CD4-positive, alpha-beta T cell (primary cell): ENCODE measurements around the gene EOLA1. TPM values are rescaled to one million over a fixed set of nuclear protein-coding genes. Genes with fewer than 3 reads are reported as not detected.

Experiments
- ATAC-seq: fragments of 200-7000 bp; cut with Tn5 transposase; one replicate; pipeline ENCODE4 v1.10.0; 2022; ENCODE audit warnings: mild to moderate bottlenecking; ENCODE audit not compliant: poor library complexity
- CTCF ChIA-PET: fragments of 350-600 bp; sonication (Branson Sonifier 250); formaldehyde crosslinking; loops from one replicate; lab custom pipeline; 2021; ENCODE audit warnings: antibody characterized with exemption, inconsistent platforms; lab: Charles Lee
- POLR2A ChIA-PET: fragments of 350-600 bp; sonication (Branson Sonifier 250); formaldehyde crosslinking; loops from one replicate; lab custom pipeline; 2021; ENCODE audit warnings: antibody characterized with exemption, inconsistent platforms; lab: Charles Lee
- DNase-seq, 14 experiments: peaks; one replicate each; pipeline ENCODE4 v3.0.0-alpha.2; 2013 to 2020; ENCODE audit warnings: mixed read lengths in 2 of 14
- H3K27ac ChIP-seq, 2 donors: one replicate each; pipeline versions ENCODE4 v1.5.1 to v1.7.0; 2013; ENCODE audit warnings: low read length in 2 of 2, low read depth in 1 of 2, mild to moderate bottlenecking in 1 of 2
- H3K27me3 ChIP-seq, 2 experiments: 1 replicate in 1 of 2; 2 replicates in 1 of 2; pipeline versions ENCODE4 v1.6.1 to v1.7.0; 2013; ENCODE audit warnings: low read length in 2 of 2, control low read depth in 1 of 2, mild to moderate bottlenecking in 1 of 2, moderate library complexity in 1 of 2; ENCODE audit not compliant: insufficient read depth in 2 of 2, control insufficient read depth in 1 of 2
- H3K36me3 ChIP-seq: one replicate; pipeline ENCODE4 v1.6.1; 2013; ENCODE audit warnings: low read length, control low read depth; ENCODE audit not compliant: insufficient read depth
- H3K4me1 ChIP-seq: one replicate; pipeline ENCODE4 v1.6.1; 2013; ENCODE audit warnings: low read length, control low read depth; ENCODE audit not compliant: insufficient read depth
- H3K4me3 ChIP-seq: one replicate; pipeline ENCODE4 v1.5.1; 2013; ENCODE audit warnings: mild to moderate bottlenecking, low read length, moderate library complexity
- H3K9me3 ChIP-seq, 2 experiments: 1 replicate in 1 of 2; 2 replicates in 1 of 2; pipeline versions ENCODE4 v1.6.1 to v1.7.0; 2013; ENCODE audit warnings: low read length in 2 of 2, mild to moderate bottlenecking in 2 of 2, control low read depth in 1 of 2, moderate library complexity in 1 of 2; ENCODE audit not compliant: control insufficient read depth in 1 of 2, insufficient read depth in 1 of 2
- H3K27ac Mint-ChIP-seq: one replicate; pipeline ENCODE4 v1.8.0; 2020; ENCODE audit warnings: mixed read lengths
- H3K27me3 Mint-ChIP-seq: one replicate; pipeline ENCODE4 v1.8.0; 2021; ENCODE audit warnings: mixed read lengths
- H3K36me3 Mint-ChIP-seq: one replicate; pipeline ENCODE4 v1.8.0; 2021; ENCODE audit warnings: low read depth, mixed read lengths
- H3K4me1 Mint-ChIP-seq: one replicate; pipeline ENCODE4 v1.8.0; 2021; ENCODE audit warnings: low read depth, mixed read lengths
- H3K4me3 Mint-ChIP-seq: one replicate; pipeline ENCODE4 v1.8.0; 2020; ENCODE audit warnings: mild to moderate bottlenecking, mixed read lengths
- H3K9me3 Mint-ChIP-seq: one replicate; pipeline ENCODE4 v1.8.0; 2020; ENCODE audit warnings: mixed read lengths
- intact Hi-C, 2 experiments: fragments of 100-400 bp; cut with DNase I in 1 of 2; cut with micrococcal nuclease in 1 of 2; formaldehyde crosslinking; loops; one replicate each; pipeline versions ENCODE4 v1.15.1 to v1.9.0; 2023 to 2025; cut with DNase I, micrococcal nuclease
- polyA plus RNA-seq, 2 donors: library from polyadenylated mRNA; unstranded; fragments of 120-200 nt; gene quantifications; one replicate each; pipeline ENCODE4 v1.2.1, GENCODE V29; 2013
- total RNA-seq, 174 experiments: library from RNA in 2 of 174; stranded (reverse) in 2 of 174; gene quantifications; one replicate each; pipeline ENCODE4 v1.2.3 and lab custom pipeline; 2021 to 2026
- TF ChIP-seq, protein P1 (sequence below): fragments of 200-600 bp; IDR thresholded peaks from one replicate; pipeline ENCODE4 v1.8.0; 2022; ENCODE audit warnings: antibody characterized with exemption, mild to moderate bottlenecking

EOLA1 gene
- total RNA-seq = 10 to 100 TPM; 63.1 to 68.5 TPM
- polyA plus RNA-seq (2013, experiment 1 of 2) = 13.9 TPM
- polyA plus RNA-seq (2013, experiment 2 of 2) = 29.1 TPM
- 9.4 to 138 (median 15.6) reads per million in 172 experiments for total RNA-seq (lab: John Stamatoyannopoulos, UW)

DNA sequence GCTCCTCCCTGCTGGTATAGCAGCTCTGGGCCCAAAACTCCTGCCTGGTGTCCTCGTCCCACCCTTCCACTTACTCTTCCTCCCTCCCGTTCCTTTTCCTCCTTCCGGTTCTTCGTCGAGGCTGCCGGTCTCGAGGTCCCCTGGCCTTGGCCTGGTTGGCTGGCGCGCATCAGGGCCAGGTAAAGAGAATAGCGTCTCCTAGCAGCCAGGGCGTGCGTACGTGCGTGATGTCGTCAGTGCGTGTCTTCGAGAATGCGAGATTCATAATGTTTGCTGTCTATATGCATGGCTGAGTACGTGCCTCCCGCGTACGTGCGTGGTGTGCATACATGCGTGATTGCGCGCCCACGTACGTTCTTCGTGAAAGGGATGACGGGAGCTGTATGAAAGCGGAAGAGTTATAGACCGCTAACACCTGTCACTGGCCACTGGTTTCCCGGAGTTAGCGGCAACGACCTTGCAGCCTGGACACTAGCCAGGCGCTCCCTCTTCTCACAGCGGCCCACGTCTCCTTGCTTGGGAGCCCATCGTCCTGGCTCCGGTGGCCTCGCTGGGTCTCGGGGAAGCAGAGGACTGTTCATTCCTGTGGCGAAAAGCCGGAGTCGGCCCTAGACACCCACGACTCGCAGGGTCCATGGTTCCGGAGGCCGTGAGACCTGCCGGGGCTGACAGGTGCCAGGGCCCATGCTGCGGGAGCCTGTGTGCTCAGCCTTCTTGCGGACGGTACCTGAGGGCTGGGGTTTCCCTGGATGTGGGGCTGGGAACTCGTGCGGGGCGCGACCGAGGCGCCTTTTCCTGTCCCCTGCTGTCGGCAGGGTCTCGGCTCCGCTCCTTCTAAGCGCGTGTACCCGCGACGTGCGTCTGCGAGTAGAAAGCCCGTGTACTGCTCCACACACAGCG lies at the start of gene EOLA1:
Gene EOLA1 (plus strand): TSS at position 392 of the 900 bp plus-strand sequence. CDS start 4,619 bp downstream, outside the sequence.
- peak within 1 kb of the TSS; percentile 92 to 99 for H3K27ac ChIP-seq
- DNase-seq (peak; percentile 79 to 97 (median 88)), ATAC-seq (peak; percentile 64)
- TF ChIP-seq, protein P1, sequence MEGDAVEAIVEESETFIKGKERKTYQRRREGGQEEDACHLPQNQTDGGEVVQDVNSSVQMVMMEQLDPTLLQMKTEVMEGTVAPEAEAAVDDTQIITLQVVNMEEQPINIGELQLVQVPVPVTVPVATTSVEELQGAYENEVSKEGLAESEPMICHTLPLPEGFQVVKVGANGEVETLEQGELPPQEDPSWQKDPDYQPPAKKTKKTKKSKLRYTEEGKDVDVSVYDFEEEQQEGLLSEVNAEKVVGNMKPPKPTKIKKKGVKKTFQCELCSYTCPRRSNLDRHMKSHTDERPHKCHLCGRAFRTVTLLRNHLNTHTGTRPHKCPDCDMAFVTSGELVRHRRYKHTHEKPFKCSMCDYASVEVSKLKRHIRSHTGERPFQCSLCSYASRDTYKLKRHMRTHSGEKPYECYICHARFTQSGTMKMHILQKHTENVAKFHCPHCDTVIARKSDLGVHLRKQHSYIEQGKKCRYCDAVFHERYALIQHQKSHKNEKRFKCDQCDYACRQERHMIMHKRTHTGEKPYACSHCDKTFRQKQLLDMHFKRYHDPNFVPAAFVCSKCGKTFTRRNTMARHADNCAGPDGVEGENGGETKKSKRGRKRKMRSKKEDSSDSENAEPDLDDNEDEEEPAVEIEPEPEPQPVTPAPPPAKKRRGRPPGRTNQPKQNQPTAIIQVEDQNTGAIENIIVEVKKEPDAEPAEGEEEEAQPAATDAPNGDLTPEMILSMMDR = no peak
- H3K27me3 ChIP-seq = no peaks in the 10 kb centered on the region
- POLR2A ChIA-PET = interaction anchor here (1.4 to 2.8 kb wide), 9 partner anchors 13 to 1629 kb away, joined by 6 to 102 read pairs (median 13); partner anchors contain the start of genes EOLA2, FMR1, IDS and MTMR1
- peaks cover 16% of the 10 kb centered on the region for H3K4me1 ChIP-seq
- intact Hi-C loops = no loop called here
- peaks cover 2% of the 10 kb centered on the region for H3K36me3 ChIP-seq
- H3K4me3 ChIP-seq = peak within 1 kb of the TSS; percentile 87
- H3K27me3 Mint-ChIP-seq = no peaks in the 10 kb centered on the region
- no peaks in the 10 kb centered on the region for H3K9me3 Mint-ChIP-seq
- peak within 1 kb of the TSS; percentile 96 for H3K4me3 Mint-ChIP-seq
- H3K27ac Mint-ChIP-seq = peak within 1 kb of the TSS; percentile 96
- H3K4me1 Mint-ChIP-seq = peaks cover 8% of the 10 kb centered on the region
- CTCF ChIA-PET = interaction anchor here (0.8 to 3.5 kb wide), 9 partner anchors 13 to 398 kb away, joined by 3 to 22 read pairs (median 3); partner anchors contain the start of gene IDS
- H3K9me3 ChIP-seq = no peaks in the 10 kb centered on the region
- H3K36me3 Mint-ChIP-seq = peaks cover 19% of the 10 kb centered on the region

DNA sequence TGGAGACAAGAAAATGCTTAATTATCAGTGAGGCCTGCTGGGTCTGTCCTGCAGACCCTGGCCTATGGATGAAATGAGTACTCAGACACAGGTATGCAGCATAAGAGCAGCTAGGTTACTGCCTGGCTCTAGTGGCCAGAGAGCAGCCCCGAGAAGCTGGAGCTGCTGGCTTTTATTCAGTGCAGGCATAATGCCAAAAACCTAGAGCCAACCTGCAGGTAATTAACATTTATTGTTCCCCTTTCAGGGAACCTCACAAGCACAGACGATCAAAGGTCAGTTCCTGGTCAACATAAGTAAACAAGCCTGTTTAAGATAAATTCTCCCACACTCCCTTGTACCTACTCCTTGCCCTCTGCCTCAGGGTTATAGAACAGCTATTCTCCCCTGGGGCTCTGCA lies 49.0 kb upstream of the EOLA1 start:
- Histone ChIP-seq H3K4me1 (peaks cover 6% of the 10 kb centered on the region), H3K27ac (no peak overlapping the region), H3K36me3 (peaks cover 89% of the 10 kb centered on the region), H3K4me3 (no peak overlapping the region), H3K9me3 (no peaks in the 10 kb centered on the region), H3K27me3 (no peaks in the 10 kb centered on the region)
- Mint-ChIP-seq H3K27ac (no peak overlapping the region), H3K9me3 (no peaks in the 10 kb centered on the region), H3K36me3 (peaks cover 9% of the 10 kb centered on the region), H3K27me3 (no peaks in the 10 kb centered on the region), H3K4me3 (no peak overlapping the region), H3K4me1 (peaks cover 9% of the 10 kb centered on the region)
- ChIA-PET POLR2A (no interaction called here), CTCF (no interaction called here)
- ATAC-seq (no peak), DNase-seq (no peak)
- TF ChIP-seq, protein P1 = no peak
- intact Hi-C loops = no loop called here

DNA sequence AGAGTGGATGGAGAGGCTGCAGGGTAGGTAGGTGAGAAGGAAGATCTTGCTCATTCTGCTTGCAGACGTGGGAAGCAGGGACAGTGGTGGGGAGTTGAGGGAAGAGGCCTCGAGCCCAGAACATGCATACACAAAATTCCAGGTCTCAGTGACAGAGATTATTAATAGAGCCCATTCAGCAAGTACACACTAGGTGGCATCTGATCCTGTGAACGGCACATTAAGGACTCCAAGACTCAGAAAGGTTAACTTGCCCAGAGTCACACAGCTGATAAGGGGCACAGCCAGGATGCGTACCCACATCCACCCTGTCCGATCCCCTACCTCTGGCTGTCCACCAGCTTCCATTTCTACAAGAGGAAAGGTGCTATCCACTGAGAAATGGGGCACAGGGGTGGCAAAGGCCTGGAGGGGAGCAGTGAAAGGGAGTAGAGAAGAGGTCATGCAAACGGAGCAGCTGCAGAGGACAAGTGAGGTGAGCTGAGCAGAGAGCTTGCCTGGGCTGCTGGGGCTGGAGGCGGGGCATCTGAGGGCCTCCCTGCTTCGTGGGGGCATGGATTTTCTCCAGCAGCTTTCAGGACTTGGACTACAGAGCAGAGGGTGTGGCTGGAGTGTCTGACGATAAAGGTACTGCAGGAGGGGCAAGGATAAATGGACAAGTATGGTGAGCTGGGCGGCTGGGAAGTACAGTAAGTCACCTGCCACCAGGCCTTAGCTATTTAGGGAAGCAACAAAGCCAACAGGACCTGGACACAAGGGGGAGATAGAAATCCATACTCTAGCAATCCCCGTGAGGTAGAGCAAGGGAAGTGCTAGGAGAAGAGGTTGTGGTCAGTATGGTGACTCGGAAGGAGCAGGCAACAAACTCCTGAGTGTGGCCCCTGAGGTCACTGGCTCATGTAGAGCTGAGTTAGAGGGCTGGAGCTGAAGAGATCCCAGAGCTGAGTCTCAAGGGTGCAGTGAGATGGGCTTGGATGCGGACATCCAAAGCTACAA lies 46.9 kb upstream of the EOLA1 start:
- intact Hi-C loops = no loop called here
- TF ChIP-seq, protein P1 = no peak
- Mint-ChIP-seq H3K27me3 (no peaks in the 10 kb centered on the region), H3K36me3 (no peaks in the 10 kb centered on the region), H3K9me3 (no peaks in the 10 kb centered on the region), H3K27ac (no peak overlapping the region), H3K4me3 (no peak overlapping the region), H3K4me1 (peaks cover 9% of the 10 kb centered on the region)
- Histone ChIP-seq H3K4me1 (peaks cover 6% of the 10 kb centered on the region), H3K4me3 (no peak overlapping the region), H3K27ac (no peak overlapping the region), H3K27me3 (no peaks in the 10 kb centered on the region), H3K9me3 (no peaks in the 10 kb centered on the region), H3K36me3 (peaks cover 98% of the 10 kb centered on the region)
- CTCF ChIA-PET = interaction anchor here (0.8 to 1.1 kb wide), 2 partner anchors 14 to 47 kb away, joined by 3 read pairs; partner anchors contain the start of gene EOLA1
- peak; percentile 9 for ATAC-seq
- no peak for DNase-seq
- POLR2A ChIA-PET = no interaction called here
